Activated CD8-positive, alpha-beta memory T cell treated with anti-CD3 and anti-CD28 coated beads, Interleukin-2, amount 50 U/mL, for 4 hours (primary cell): ENCODE measurements around the gene KSR2.
"Not testable (repeated sequence)": the region's sequence is repeated elsewhere in the genome, so short reads cannot be mapped to it uniquely, and the experiment has no call there.

Experiments used
- DNase-seq: peaks from one replicate; pipeline ENCODE4 v3.0.0-alpha.2; 2020

KSR2 gene

GRCh38 chr12:117967043-117967442 lies 1.7 kb downstream of the KSR2 start:
- no peak for DNase-seq

- DNase-seq, result no peak
Measured at GRCh38 chr12:117966511-117966910, 2.3 kb downstream of the KSR2 start.

- no peak for DNase-seq
Measured at GRCh38 chr12:117963836-117964235, 5.0 kb downstream of the KSR2 start.

GRCh38 chr12:117936722-117937484 lies 31.9 kb downstream of the KSR2 start:
- DNase-seq, result no peak

GRCh38 chr12:117933545-117933944 lies 35.2 kb downstream of the KSR2 start:
- DNase-seq, result no peak

- DNase-seq, result no peak
Measured at GRCh38 chr12:117926391-117926899, 42.3 kb downstream of the KSR2 start.

GRCh38 chr12:117921929-117922777 lies 46.6 kb downstream of the KSR2 start:
- DNase-seq, result no peak

GRCh38 chr12:117919479-117919878 lies 49.3 kb downstream of the KSR2 start:
- DNase-seq, result no peak

- no peak for DNase-seq
Measured at GRCh38 chr12:117914686-117915085, 54.1 kb downstream of the KSR2 start.

GRCh38 chr12:117912756-117913155 lies 56.0 kb downstream of the KSR2 start:
- no peak for DNase-seq

GRCh38 chr12:117908411-117908810 lies 60.4 kb downstream of the KSR2 start:
- no peak for DNase-seq

GRCh38 chr12:117907108-117907689 lies 61.6 kb downstream of the KSR2 start:
- DNase-seq, result no peak

- no peak for DNase-seq
Measured at GRCh38 chr12:117904051-117904450, 64.7 kb downstream of the KSR2 start.

- no peak for DNase-seq
Measured at GRCh38 chr12:117903110-117903840, 65.5 kb downstream of the KSR2 start.

- no peak for DNase-seq
Measured at GRCh38 chr12:117901631-117902030, 67.2 kb downstream of the KSR2 start.

- DNase-seq, result no peak
Measured at GRCh38 chr12:117900561-117900960, 68.2 kb downstream of the KSR2 start.

GRCh38 chr12:117897372-117898161 lies 71.2 kb downstream of the KSR2 start:
- no peak for DNase-seq

- DNase-seq, result no peak
Measured at GRCh38 chr12:117896009-117896408, 72.8 kb downstream of the KSR2 start.

GRCh38 chr12:117892441-117892840 lies 76.3 kb downstream of the KSR2 start:
- no peak for DNase-seq

- not testable (repeated sequence) for DNase-seq
Measured at GRCh38 chr12:117891265-117891664, 77.5 kb downstream of the KSR2 start.

GRCh38 chr12:117890644-117891043 lies 78.1 kb downstream of the KSR2 start:
- DNase-seq, result no peak

GRCh38 chr12:117890137-117890536 lies 78.7 kb downstream of the KSR2 start:
- no peak for DNase-seq
